GM23248 (cell line): ENCODE results near the gene ACE.

Source experiments
- EZH2 ChIP-seq: fragments of 200-600 bp; sonication (generic); IDR thresholded peaks from 2 replicates; pipeline ENCODE4 v1.6.1; 2018; ENCODE audit warnings: antibody characterized with exemption, mild to moderate bottlenecking; ENCODE audit not compliant: insufficient read depth, poor library complexity, severe bottlenecking
- EZH2phosphoT487 ChIP-seq: fragments of 200-600 bp; sonication (generic); IDR thresholded peaks from 2 replicates; pipeline ENCODE4 v1.6.1; 2018; ENCODE audit warnings: antibody characterized with exemption, moderate library complexity, mild to moderate bottlenecking, low read depth; ENCODE audit not compliant: insufficient read depth

DNA sequence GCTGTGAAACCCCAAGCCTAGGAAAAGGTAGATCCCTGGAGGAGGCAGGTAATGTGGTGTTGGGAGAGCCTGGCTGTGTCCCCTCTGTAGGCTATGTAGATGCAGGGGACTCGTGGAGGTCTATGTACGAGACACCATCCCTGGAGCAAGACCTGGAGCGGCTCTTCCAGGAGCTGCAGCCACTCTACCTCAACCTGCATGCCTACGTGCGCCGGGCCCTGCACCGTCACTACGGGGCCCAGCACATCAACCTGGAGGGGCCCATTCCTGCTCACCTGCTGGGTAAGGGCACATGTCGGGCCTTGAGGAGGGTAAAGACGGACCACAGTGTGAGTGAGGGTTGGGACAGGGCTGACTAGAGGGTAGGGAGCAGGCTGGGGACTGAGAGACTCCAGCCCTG, 12.0 kb downstream of the ACE start:
- no peak for TF ChIP-seq EZH2
- TF ChIP-seq EZH2phosphoT487: no peak
